GM12801 (cell line): ENCODE measurements around the gene UBP1.

ENCODE experiments used
- CTCF ChIP-seq: IDR thresholded peaks from one replicate; pipeline ENCODE4 v1.5.1; 2011; ENCODE audit warnings: control low read depth; ENCODE audit not compliant: insufficient read length; ENCODE audit errors: extremely low read depth

The UBP1 gene

DNA sequence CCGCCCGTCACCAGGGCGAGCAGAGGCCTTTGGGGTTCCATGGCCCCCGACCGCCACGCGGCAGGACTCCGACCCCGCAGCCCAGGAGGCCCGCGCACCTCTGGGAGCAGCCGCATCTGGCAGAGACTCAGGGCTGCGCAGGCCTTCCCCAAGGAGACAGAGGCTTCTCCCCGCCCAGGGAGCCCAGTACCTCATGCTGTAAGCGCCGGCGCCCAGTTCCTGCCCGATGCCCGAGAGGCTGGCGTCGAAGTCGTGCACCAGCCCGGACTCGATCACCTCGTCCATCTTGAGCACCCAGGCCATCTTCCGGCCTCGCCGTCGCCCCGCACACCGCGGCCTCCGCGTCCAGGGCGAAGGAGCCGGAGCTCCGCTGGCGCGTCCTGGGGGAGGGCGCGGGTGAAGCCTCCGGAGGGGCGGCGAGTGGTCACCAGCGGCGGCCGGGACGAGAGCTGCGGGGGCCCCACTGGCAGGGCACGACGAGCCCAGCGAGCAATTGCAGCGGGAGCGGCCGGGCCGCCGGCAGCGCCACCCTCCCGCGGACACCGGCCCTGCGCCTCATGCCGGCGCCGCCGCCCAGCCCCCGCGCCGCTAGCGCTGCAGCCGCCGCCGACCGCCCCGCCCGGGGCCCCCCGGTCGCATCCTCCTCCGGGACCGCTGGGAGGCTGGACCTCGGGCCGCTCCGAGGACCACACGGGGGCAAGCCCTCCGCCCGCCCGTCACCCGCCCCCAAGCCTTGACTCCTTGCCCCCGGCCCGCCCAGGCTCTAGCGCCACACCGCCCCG is 468 bp downstream of the UBP1 start:
- TF ChIP-seq CTCF, result no peak

DNA sequence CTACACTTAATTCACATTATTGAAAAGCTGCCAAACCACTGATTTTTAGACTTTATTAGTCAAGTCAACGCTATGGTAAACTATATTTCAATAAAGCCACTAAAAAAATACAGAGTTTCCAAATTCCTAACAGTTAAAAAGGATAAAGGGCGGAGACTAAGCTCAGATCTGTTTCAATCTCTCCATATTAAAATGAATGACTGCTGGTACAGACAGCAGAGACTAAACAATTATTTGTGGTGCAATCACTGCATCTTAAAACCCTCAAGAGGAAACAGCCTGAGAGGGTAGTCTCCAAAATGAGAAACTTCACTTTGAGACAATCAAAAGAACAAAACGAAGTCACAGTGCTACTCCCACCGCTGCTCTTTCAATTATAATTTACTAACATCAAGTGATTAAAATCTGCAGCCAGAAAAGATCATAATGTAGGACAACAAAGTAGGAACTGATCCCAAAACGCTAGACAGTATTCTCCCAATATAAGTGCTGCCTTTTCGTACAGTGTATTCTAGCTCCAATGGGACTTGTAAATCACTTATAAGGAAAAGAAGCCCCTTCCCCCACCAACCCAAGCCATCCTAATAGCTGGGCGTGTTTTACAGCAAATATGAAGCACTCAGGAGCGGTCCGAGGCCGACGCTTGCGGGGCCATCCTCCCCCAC is 1.2 kb downstream of the UBP1 start:
- TF ChIP-seq CTCF, result no peak

- TF ChIP-seq CTCF, result no peak
Observed at GRCh38 chr3:33438284-33438668, 1.9 kb downstream of the UBP1 start.

DNA sequence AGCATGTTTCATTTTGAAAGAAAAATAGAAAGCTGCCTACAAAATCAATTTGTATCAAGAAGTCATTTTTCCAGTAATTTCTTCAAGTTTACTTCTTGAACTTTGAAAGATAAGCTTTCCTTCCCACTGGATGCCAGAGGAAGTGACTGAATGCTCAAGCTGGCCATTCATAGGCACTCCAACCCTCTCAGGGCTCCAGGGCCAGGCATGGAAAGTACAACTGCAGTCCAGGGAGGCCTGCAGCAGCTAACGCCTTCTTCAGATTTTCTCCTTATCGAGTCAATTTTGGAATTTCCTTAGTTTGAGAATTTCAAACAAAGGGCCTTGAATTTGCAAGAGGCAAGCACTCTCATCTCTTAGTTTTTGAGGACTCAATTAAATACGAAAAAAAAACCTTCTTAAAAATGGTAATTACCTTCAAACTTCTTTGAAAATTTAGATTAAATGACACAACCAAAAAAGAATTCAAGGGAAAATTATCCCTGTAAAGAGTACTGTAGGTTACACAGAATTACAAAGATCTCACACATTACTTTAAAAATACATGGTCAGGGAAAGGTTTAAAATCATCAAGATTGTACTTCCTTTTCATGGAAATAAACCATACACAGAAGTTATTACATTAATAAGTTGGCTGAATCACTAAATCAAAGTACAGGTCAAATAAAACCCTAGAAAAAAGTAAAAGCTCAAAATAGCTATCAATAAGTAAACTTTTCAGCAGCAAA is 2.5 kb downstream of the UBP1 start:
- no peak for TF ChIP-seq CTCF

DNA sequence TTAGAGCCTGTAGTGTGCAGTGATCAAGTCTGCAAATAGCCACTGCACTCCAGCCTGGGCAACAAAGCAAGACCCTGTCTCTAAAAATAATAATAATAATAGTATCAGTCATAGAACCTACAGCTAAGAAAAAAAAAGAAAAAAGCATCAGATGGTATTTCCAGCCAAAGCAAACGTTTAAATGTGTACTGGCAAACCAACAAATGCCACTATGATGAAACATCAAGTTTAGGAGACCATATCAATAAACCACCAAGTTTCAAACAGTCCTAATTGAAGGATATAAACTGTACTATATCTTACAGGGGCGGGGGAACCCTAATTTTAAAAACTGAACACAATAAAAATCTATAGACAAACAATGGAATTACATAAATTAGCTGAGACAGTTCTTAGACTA is 6.4 kb downstream of the UBP1 start:
- no peak for TF ChIP-seq CTCF

GRCh38 chr3:33430571-33430970 is 9.6 kb downstream of the UBP1 start:
- no peak for TF ChIP-seq CTCF

GRCh38 chr3:33430061-33430460 is 10.1 kb downstream of the UBP1 start:
- no peak for TF ChIP-seq CTCF
